Measurements from ENCODE around the gene TTLL12.

TTLL12 gene

GRCh38 chr22:43171019-43171491 is 15.9 kb downstream of the TTLL12 start:
- no peak for DNase-seq

GRCh38 chr22:43170131-43170480 is 16.8 kb downstream of the TTLL12 start:
- no peak for DNase-seq

GRCh38 chr22:43169310-43170130 is 17.4 kb downstream of the TTLL12 start:
- no peak for DNase-seq

GRCh38 chr22:43168471-43169309 is 18.2 kb downstream of the TTLL12 start:
- DNase-seq = no peak

GRCh38 chr22:43167001-43167589 is 19.8 kb downstream of the TTLL12 start:
- no peak for DNase-seq

GRCh38 chr22:43166132-43166930 is 20.6 kb downstream of the TTLL12 start:
- no peak for DNase-seq

- no peak for DNase-seq
Observed at GRCh38 chr22:43164636-43165035, 22.3 kb downstream of the TTLL12 start.

GRCh38 chr22:43163241-43163795 is 23.6 kb downstream of the TTLL12 start:
- no peak for DNase-seq

GRCh38 chr22:43162412-43163150 is 24.4 kb downstream of the TTLL12 start:
- no peak for DNase-seq

- no peak for DNase-seq
Observed at GRCh38 chr22:43160497-43161126, 26.3 kb downstream of the TTLL12 start.

GRCh38 chr22:43159484-43160178 is 27.3 kb downstream of the TTLL12 start:
- DNase-seq = peak in 1 of 2 experiments; percentile 17

- DNase-seq = no peak
Observed at GRCh38 chr22:43158778-43159483, 28.0 kb downstream of the TTLL12 start.

GRCh38 chr22:43157874-43158546 is 28.9 kb downstream of the TTLL12 start:
- DNase-seq = no peak

- DNase-seq = no peak
Observed at GRCh38 chr22:43156413-43156812, 30.5 kb downstream of the TTLL12 start.

GRCh38 chr22:43155789-43156188 is 31.1 kb downstream of the TTLL12 start:
- no peak for DNase-seq

- DNase-seq = no peak
Observed at GRCh38 chr22:43154887-43155536, 31.9 kb downstream of the TTLL12 start.

- no peak for DNase-seq
Observed at GRCh38 chr22:43153899-43154298, 33.0 kb downstream of the TTLL12 start.

- peak in 1 of 2 experiments; percentile 55 for DNase-seq
Observed at GRCh38 chr22:43152357-43153071, 34.4 kb downstream of the TTLL12 start.
